ENCODE data around the gene DGCR8.
"Not testable (repeated sequence)": the region's sequence is repeated elsewhere in the genome, so short reads cannot be mapped to it uniquely, and the experiment has no call there.

DGCR8 gene

GRCh38 chr22:20065896-20066616, 14.0 kb upstream of the DGCR8 start:
- Histone ChIP-seq H3K27ac (ENCODE audit: low read depth, low read length) (no peak overlapping the region), H3K9me3 (ENCODE audit: control insufficient read depth, insufficient read depth, low read length) (no peaks in the 10 kb centered on the region), H3K4me1 (ENCODE audit: control insufficient read depth, low read length) (no peaks in the 10 kb centered on the region), H3K4me3 (ENCODE audit: low read length) (no peak overlapping the region), H4K20me1 (ENCODE audit: control insufficient read depth, insufficient read depth, low read depth, low read length) (no peaks in the 10 kb centered on the region), H3K9me2 (replicated peaks; ENCODE audit: control insufficient read depth, low read length) (no peaks in the 10 kb centered on the region), H3K36me3 (ENCODE audit: control insufficient read depth, low read length) (peaks cover 3% of the 10 kb centered on the region; the same call in 1 of the 2 replicates), H3K4me2 (ENCODE audit: low read length) (no peak overlapping the region), H3F3A (ENCODE audit: control insufficient read depth, insufficient read depth) (no peaks in the 10 kb centered on the region), H3K27me3 (ENCODE audit: control insufficient read depth, low read length) (no peaks in the 10 kb centered on the region), H3K79me2 (ENCODE audit: control insufficient read depth, low read length) (no peaks in the 10 kb centered on the region)
- TF ChIP-seq CTCF (IDR thresholded peaks at IDR 0.05; ENCODE audit: low read depth, low read length, poor library complexity, severe bottlenecking): no peak

DNA sequence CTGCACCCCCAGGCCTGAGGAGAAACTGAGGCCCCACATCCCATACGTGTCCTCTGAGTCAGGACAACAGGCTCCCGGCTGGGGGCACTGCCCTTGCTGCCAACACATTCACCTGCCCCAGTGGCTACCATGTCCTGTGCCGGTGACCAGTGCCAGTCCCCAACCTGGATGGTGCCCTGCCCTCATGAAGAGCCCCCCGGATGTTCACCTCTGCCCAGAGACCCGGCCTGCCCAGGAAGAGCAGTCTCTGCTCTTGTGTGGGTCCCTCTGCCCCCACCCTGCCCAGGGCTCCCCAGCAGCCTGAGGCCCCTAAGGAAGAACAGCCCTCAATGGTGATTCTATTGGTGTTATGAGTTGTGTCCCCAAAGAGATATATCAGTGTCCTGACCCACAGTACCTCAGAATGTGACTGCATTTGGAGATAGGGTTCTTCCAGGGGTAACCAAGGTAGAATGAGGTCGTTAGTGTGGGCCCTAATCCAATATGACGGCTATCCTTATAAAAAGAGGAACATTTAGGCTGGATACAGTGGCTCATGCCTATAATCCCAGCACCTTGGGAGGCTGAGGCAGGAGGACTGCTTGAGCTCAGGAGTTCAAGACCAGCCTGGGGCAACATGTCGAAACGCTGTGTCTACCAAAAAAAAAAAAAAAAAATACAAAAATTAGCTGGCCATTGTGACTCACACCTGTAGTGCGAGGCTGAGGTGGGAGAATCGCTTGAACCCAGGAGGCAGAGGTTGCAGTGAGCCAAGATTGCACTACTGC, 13.2 kb upstream of the DGCR8 start:
- Histone ChIP-seq H4K20me1 (ENCODE audit: control insufficient read depth, insufficient read depth, low read depth, low read length) (no peaks in the 10 kb centered on the region), H3K27me3 (ENCODE audit: control insufficient read depth, low read length) (no peaks in the 10 kb centered on the region), H3K9me2 (replicated peaks; ENCODE audit: control insufficient read depth, low read length) (no peaks in the 10 kb centered on the region), H3K79me2 (ENCODE audit: control insufficient read depth, low read length) (no peaks in the 10 kb centered on the region), H3K36me3 (ENCODE audit: control insufficient read depth, low read length) (no peaks in the 10 kb centered on the region), H3K4me2 (ENCODE audit: low read length) (no peak overlapping the region), H3K27ac (ENCODE audit: low read depth, low read length) (no peak overlapping the region), H3F3A (ENCODE audit: control insufficient read depth, insufficient read depth) (no peaks in the 10 kb centered on the region), H3K4me1 (ENCODE audit: control insufficient read depth, low read length) (no peaks in the 10 kb centered on the region), H3K9me3 (ENCODE audit: control insufficient read depth, insufficient read depth, low read length) (no peaks in the 10 kb centered on the region), H3K4me3 (ENCODE audit: low read length) (no peak overlapping the region)
- TF ChIP-seq CTCF (IDR thresholded peaks at IDR 0.05; ENCODE audit: low read depth, low read length, poor library complexity, severe bottlenecking) (no peak), EZH2phosphoT487 (IDR thresholded peaks at IDR 0.05; ENCODE audit: borderline replicate concordance, low read length) (no peak)

DNA sequence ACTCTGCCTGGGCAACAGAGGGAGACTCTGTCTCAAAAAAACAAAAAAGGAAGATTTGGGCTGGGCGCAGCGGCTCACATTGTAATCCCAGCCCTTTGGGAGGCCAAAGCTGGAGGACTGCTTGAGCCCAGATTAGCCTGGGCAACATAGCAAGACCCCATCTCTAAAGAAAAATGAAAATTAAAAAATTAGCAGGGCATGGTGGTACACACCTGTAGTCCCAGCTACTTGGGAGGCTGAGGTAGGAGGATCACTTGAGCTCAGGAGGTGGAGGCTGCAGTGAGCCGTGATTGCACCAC, 12.7 kb upstream of the DGCR8 start:
- not testable (repeated sequence) for H3K4me1 ChIP-seq (ENCODE audit: control insufficient read depth, low read length); H4K20me1 ChIP-seq (ENCODE audit: control insufficient read depth, insufficient read depth, low read depth, low read length); H3K9me3 ChIP-seq (ENCODE audit: control insufficient read depth, insufficient read depth, low read length)

GRCh38 chr22:20068640-20069039, 11.4 kb upstream of the DGCR8 start:
- Histone ChIP-seq H3K9me2 (replicated peaks; ENCODE audit: control insufficient read depth, low read length) (no peaks in the 10 kb centered on the region), H3K4me2 (ENCODE audit: low read length) (no peak overlapping the region), H3K4me3 (ENCODE audit: low read length) (no peak overlapping the region), H4K20me1 (ENCODE audit: control insufficient read depth, insufficient read depth, low read depth, low read length) (no peaks in the 10 kb centered on the region), H3K9me3 (ENCODE audit: control insufficient read depth, insufficient read depth, low read length) (no peaks in the 10 kb centered on the region), H3K79me2 (ENCODE audit: control insufficient read depth, low read length) (no peaks in the 10 kb centered on the region), H3K4me1 (ENCODE audit: control insufficient read depth, low read length) (no peaks in the 10 kb centered on the region), H3F3A (ENCODE audit: control insufficient read depth, insufficient read depth) (no peaks in the 10 kb centered on the region), H3K27ac (ENCODE audit: low read depth, low read length) (no peak overlapping the region), H3K27me3 (ENCODE audit: control insufficient read depth, low read length) (no peaks in the 10 kb centered on the region), H3K36me3 (ENCODE audit: control insufficient read depth, low read length) (no peaks in the 10 kb centered on the region)
- TF ChIP-seq EZH2phosphoT487 (IDR thresholded peaks at IDR 0.05; ENCODE audit: borderline replicate concordance, low read length): no peak
- no peak for TF ChIP-seq CTCF (IDR thresholded peaks at IDR 0.05; ENCODE audit: low read depth, low read length, poor library complexity, severe bottlenecking)

More for the DNA sequence above, 12.7 kb upstream of the DGCR8 start:
- not testable (repeated sequence) for H3K79me2 ChIP-seq (ENCODE audit: control insufficient read depth, low read length); H3K4me3 ChIP-seq (ENCODE audit: low read length); H3F3A ChIP-seq (ENCODE audit: control insufficient read depth, insufficient read depth); H3K36me3 ChIP-seq (ENCODE audit: control insufficient read depth, low read length); H3K9me2 ChIP-seq (replicated peaks; ENCODE audit: control insufficient read depth, low read length); H3K27me3 ChIP-seq (ENCODE audit: control insufficient read depth, low read length); H3K4me2 ChIP-seq (ENCODE audit: low read length); H3K27ac ChIP-seq (ENCODE audit: low read depth, low read length)

Measured in DOHH2 (cell line).